ENCODE data around the gene C2orf81. TPM values are rescaled to one million over a fixed set of nuclear protein-coding genes. Genes with fewer than 3 reads are reported as not detected.

Gene C2orf81
- total RNA-seq, 4 donors from 2014 or later = 0.62 to 1.4 (median 1.2) TPM

- WGBS, 2 donors (ENCODE audit: low coverage in 1 of 2) = no CpG with 5 or more reads among the region's 45 CpGs
- H3K9me3 ChIP-seq = no peaks in the 10 kb centered on the region
- peak overlapping the region; percentile 48 to 49 for H3K4me3 ChIP-seq
- H3K36me3 ChIP-seq = no peaks in the 10 kb centered on the region
- TF ChIP-seq POLR2AphosphoS5 (IDR thresholded peaks at IDR 0.05) = peak; percentile 26
- TF ChIP-seq EP300 (IDR thresholded peaks at IDR 0.05) = no peak
- peak in 3 of 4 experiments; percentile 33 to 67 (median 57) for TF ChIP-seq CTCF (IDR thresholded peaks at IDR 0.05)
- TF ChIP-seq POLR2A (IDR thresholded peaks at IDR 0.05) = peak; percentile 22 to 37
- peak; percentile 95 for ATAC-seq
- H3K4me1 ChIP-seq = peaks cover 0 to 66% (median 13%) of the 10 kb centered on the region in 3 donors
- peaks cover 29% of the 10 kb centered on the region for H3K27me3 ChIP-seq
- H3K27ac ChIP-seq = peak overlapping the region; percentile 15 to 88 (median 77)
Measured at GRCh38 chr2:74440378-74441169, 19.2 kb upstream of the C2orf81 start.

- H3K4me1 ChIP-seq = peaks cover 0 to 66% (median 13%) of the 10 kb centered on the region in 3 donors
- peak; percentile 56 for ATAC-seq
- H3K36me3 ChIP-seq = no peaks in the 10 kb centered on the region
- no peaks in the 10 kb centered on the region for H3K9me3 ChIP-seq
- 0 to 7% methylated on average over 3 to 4 of the region's 14 CpGs for WGBS, 2 donors (ENCODE audit: low coverage in 1 of 2)
- peak overlapping the region; percentile 15 to 88 (median 77) for H3K27ac ChIP-seq
- H3K27me3 ChIP-seq = peaks cover 29% of the 10 kb centered on the region
- peak; percentile 21 for TF ChIP-seq POLR2AphosphoS5 (IDR thresholded peaks at IDR 0.05)
- no peak for TF ChIP-seq CTCF (IDR thresholded peaks at IDR 0.05)
- H3K4me3 ChIP-seq = peak overlapping the region; percentile 48 to 49
Measured at GRCh38 chr2:74439803-74440377, 18.5 kb upstream of the C2orf81 start.

- ATAC-seq = no peak
- peaks cover 0 to 66% (median 13%) of the 10 kb centered on the region in 3 donors for H3K4me1 ChIP-seq
- H3K36me3 ChIP-seq = no peaks in the 10 kb centered on the region
- WGBS, 2 donors (ENCODE audit: low coverage in 1 of 2) = 0% methylated on average over 1 of the region's 3 CpGs; no CpG with 5 or more reads in 1 of the 2 donors
- peak overlapping the region in 3 of 4 donors; percentile 70 to 88 (median 84) for H3K27ac ChIP-seq
- TF ChIP-seq POLR2AphosphoS5 (IDR thresholded peaks at IDR 0.05) (no peak), EP300 (IDR thresholded peaks at IDR 0.05) (no peak), CTCF (IDR thresholded peaks at IDR 0.05) (no peak), POLR2A (IDR thresholded peaks at IDR 0.05) (no peak)
- H3K4me3 ChIP-seq = peak overlapping the region; percentile 48 to 49
- H3K9me3 ChIP-seq = no peaks in the 10 kb centered on the region
- peaks cover 29% of the 10 kb centered on the region for H3K27me3 ChIP-seq
Measured at GRCh38 chr2:74439373-74439772, 18.0 kb upstream of the C2orf81 start.

GRCh38 chr2:74438248-74438647 lies 16.8 kb upstream of the C2orf81 start:
- no peak overlapping the region for H3K27ac ChIP-seq
- H3K27me3 ChIP-seq = peaks cover 24% of the 10 kb centered on the region
- no peaks in the 10 kb centered on the region for H3K9me3 ChIP-seq
- WGBS, 2 donors (ENCODE audit: low coverage in 1 of 2) = 75 to 86% methylated on average over 1 of the region's 1 CpG
- H3K4me3 ChIP-seq = peak overlapping the region in 1 of 2 donors; percentile 3
- H3K4me1 ChIP-seq = peaks cover 0 to 66% (median 13%) of the 10 kb centered on the region in 3 donors
- TF ChIP-seq CTCF (IDR thresholded peaks at IDR 0.05) = no peak
- TF ChIP-seq POLR2AphosphoS5 (IDR thresholded peaks at IDR 0.05) = no peak
- no peak for TF ChIP-seq EP300 (IDR thresholded peaks at IDR 0.05)
- TF ChIP-seq POLR2A (IDR thresholded peaks at IDR 0.05) = no peak
- no peak for ATAC-seq
- no peaks in the 10 kb centered on the region for H3K36me3 ChIP-seq
